Measurements from ENCODE around the gene SLC9A8. TPM values are rescaled to one million over a fixed set of nuclear protein-coding genes. Genes with fewer than 3 reads are reported as not detected.

SLC9A8 gene
- total and polyA plus RNA-seq, 7 experiments from 2014 or later: 6.2 to 42.5 (median 23.6) TPM

GRCh38 chr20:49889001-49889934 lies 76.6 kb downstream of the SLC9A8 start:
- ATAC-seq: no peak
- H3K27me3 ChIP-seq (ENCODE audit: control insufficient read depth in 2 of 2, insufficient read depth in 2 of 2, low read length in 2 of 2): no peaks in the 10 kb centered on the region
- DNase-seq: no peak
- H3K27ac Mint-ChIP-seq: peak overlapping the region in 6 of 9 donors; percentile 19 to 60 (median 42)
- H3K27ac ChIP-seq (ENCODE audit: low read depth, low read length): no peak overlapping the region
- H3K36me3 Mint-ChIP-seq: peaks cover 0 to 22% (median 4%) of the 10 kb centered on the region in 5 donors
- peaks cover 3 to 33% (median 8%) of the 10 kb centered on the region in 7 donors for H3K4me1 Mint-ChIP-seq
- ChIA-PET CTCF (interaction anchor here (0.6 to 0.8 kb wide), 2 partner anchors 17 to 78 kb away, joined by 3 read pairs; no protein-coding TSS in a partner anchor), POLR2A (no interaction called here)
- H3K27me3 Mint-ChIP-seq: no peaks in the 10 kb centered on the region
- no peaks in the 10 kb centered on the region for H3K9me3 ChIP-seq (ENCODE audit: control insufficient read depth in 2 of 3, low read length in 3 of 3)
- H3K36me3 ChIP-seq (ENCODE audit: control insufficient read depth in 2 of 3, insufficient read depth in 3 of 3, low read length in 3 of 3): peaks cover 0 to 40% (median 0%) of the 10 kb centered on the region in 3 experiments
- peaks cover 0 to 6% of the 10 kb centered on the region in 2 donors for H3K4me1 ChIP-seq (ENCODE audit: control insufficient read depth in 2 of 2, insufficient read depth in 2 of 2, low read length in 2 of 2)
- H3K9me3 Mint-ChIP-seq: no peaks in the 10 kb centered on the region
- intact Hi-C loops (cut with micrococcal nuclease): loop anchor here in 1 of 2 donors (5.0 kb wide), 1 partner anchor 38 kb away; no protein-coding TSS in a partner anchor
- no peak overlapping the region for H3K4me3 Mint-ChIP-seq
- no peak overlapping the region for H3K4me3 ChIP-seq (ENCODE audit: low read length)

GRCh38 chr20:49889935-49890333 lies 77.3 kb downstream of the SLC9A8 start:
- ATAC-seq (no peak), DNase-seq (peak in 1 of 9 donors; percentile 10)
- no peaks in the 10 kb centered on the region for H3K27me3 ChIP-seq (ENCODE audit: control insufficient read depth in 2 of 2, insufficient read depth in 2 of 2, low read length in 2 of 2)
- Mint-ChIP-seq H3K36me3 (peaks cover 0 to 17% (median 4%) of the 10 kb centered on the region in 5 donors), H3K4me3 (no peak overlapping the region), H3K27me3 (no peaks in the 10 kb centered on the region), H3K4me1 (peaks cover 4 to 33% (median 10%) of the 10 kb centered on the region in 7 donors), H3K27ac (peak overlapping the region in 2 of 9 donors; percentile 41 to 53), H3K9me3 (no peaks in the 10 kb centered on the region)
- ChIA-PET CTCF (no interaction called here), POLR2A (no interaction called here)
- H3K4me1 ChIP-seq (ENCODE audit: control insufficient read depth in 2 of 2, insufficient read depth in 2 of 2, low read length in 2 of 2): peaks cover 0 to 7% of the 10 kb centered on the region in 2 donors
- intact Hi-C loops (cut with micrococcal nuclease): loop anchor here in 1 of 2 donors (5.0 kb wide), 1 partner anchor 37 kb away; no protein-coding TSS in a partner anchor
- H3K9me3 ChIP-seq (ENCODE audit: control insufficient read depth in 2 of 3, low read length in 3 of 3): no peaks in the 10 kb centered on the region
- peaks cover 0 to 34% (median 0%) of the 10 kb centered on the region in 3 experiments for H3K36me3 ChIP-seq (ENCODE audit: control insufficient read depth in 2 of 3, insufficient read depth in 3 of 3, low read length in 3 of 3)
- no peak overlapping the region for H3K4me3 ChIP-seq (ENCODE audit: low read length)
- no peak overlapping the region for H3K27ac ChIP-seq (ENCODE audit: low read depth, low read length)

GRCh38 chr20:49890471-49891361 lies 78.1 kb downstream of the SLC9A8 start:
- Mint-ChIP-seq H3K4me1 (peaks cover 4 to 33% (median 10%) of the 10 kb centered on the region in 7 donors), H3K36me3 (peaks cover 0 to 17% (median 4%) of the 10 kb centered on the region in 5 donors), H3K4me3 (no peak overlapping the region), H3K27me3 (no peaks in the 10 kb centered on the region), H3K9me3 (no peaks in the 10 kb centered on the region), H3K27ac (peak overlapping the region in 1 of 9 donors; percentile 41)
- intact Hi-C loops (cut with micrococcal nuclease): no loop called here
- no peaks in the 10 kb centered on the region for H3K9me3 ChIP-seq (ENCODE audit: control insufficient read depth in 2 of 3, low read length in 3 of 3)
- peaks cover 0 to 7% of the 10 kb centered on the region in 2 donors for H3K4me1 ChIP-seq (ENCODE audit: control insufficient read depth in 2 of 2, insufficient read depth in 2 of 2, low read length in 2 of 2)
- H3K27ac ChIP-seq (ENCODE audit: low read depth, low read length): no peak overlapping the region
- no peaks in the 10 kb centered on the region for H3K27me3 ChIP-seq (ENCODE audit: control insufficient read depth in 2 of 2, insufficient read depth in 2 of 2, low read length in 2 of 2)
- peaks cover 0 to 26% (median 0%) of the 10 kb centered on the region in 3 experiments for H3K36me3 ChIP-seq (ENCODE audit: control insufficient read depth in 2 of 3, insufficient read depth in 3 of 3, low read length in 3 of 3)
- peak; percentile 48 for ATAC-seq
- no peak overlapping the region for H3K4me3 ChIP-seq (ENCODE audit: low read length)
- ChIA-PET CTCF (no interaction called here), POLR2A (no interaction called here)
- DNase-seq: no peak

GRCh38 chr20:49891476-49892110 lies 79.0 kb downstream of the SLC9A8 start:
- Mint-ChIP-seq H3K36me3 (peaks cover 0 to 20% (median 3%) of the 10 kb centered on the region in 5 donors), H3K4me1 (peaks cover 4 to 34% (median 10%) of the 10 kb centered on the region in 7 donors), H3K27me3 (no peaks in the 10 kb centered on the region), H3K4me3 (no peak overlapping the region), H3K9me3 (no peaks in the 10 kb centered on the region), H3K27ac (peak overlapping the region in 2 of 9 donors; percentile 23 to 31)
- Histone ChIP-seq H3K36me3 (ENCODE audit: control insufficient read depth in 2 of 3, insufficient read depth in 3 of 3, low read length in 3 of 3) (peaks cover 0 to 18% (median 0%) of the 10 kb centered on the region in 3 experiments), H3K4me3 (ENCODE audit: low read length) (no peak overlapping the region), H3K4me1 (ENCODE audit: control insufficient read depth in 2 of 2, insufficient read depth in 2 of 2, low read length in 2 of 2) (peaks cover 0 to 7% of the 10 kb centered on the region in 2 donors), H3K9me3 (ENCODE audit: control insufficient read depth in 2 of 3, low read length in 3 of 3) (no peaks in the 10 kb centered on the region), H3K27me3 (ENCODE audit: control insufficient read depth in 2 of 2, insufficient read depth in 2 of 2, low read length in 2 of 2) (no peaks in the 10 kb centered on the region), H3K27ac (ENCODE audit: low read depth, low read length) (no peak overlapping the region)
- ATAC-seq: no peak
- intact Hi-C loops (cut with micrococcal nuclease): no loop called here
- ChIA-PET POLR2A (no interaction called here), CTCF (interaction anchor here (0.5 kb wide), 1 partner anchor 37 kb away, joined by 3 read pairs; no protein-coding TSS in a partner anchor)
- DNase-seq: no peak

GRCh38 chr20:49892260-49892659 lies 79.6 kb downstream of the SLC9A8 start:
- no peaks in the 10 kb centered on the region for H3K27me3 ChIP-seq (ENCODE audit: control insufficient read depth in 2 of 2, insufficient read depth in 2 of 2, low read length in 2 of 2)
- H3K9me3 ChIP-seq (ENCODE audit: control insufficient read depth in 2 of 3, low read length in 3 of 3): no peaks in the 10 kb centered on the region
- Mint-ChIP-seq H3K4me3 (no peak overlapping the region), H3K4me1 (peaks cover 4 to 37% (median 10%) of the 10 kb centered on the region in 7 donors), H3K36me3 (peaks cover 0 to 19% (median 3%) of the 10 kb centered on the region in 5 donors), H3K27me3 (no peaks in the 10 kb centered on the region), H3K27ac (peak overlapping the region in 1 of 9 donors; percentile 31), H3K9me3 (no peaks in the 10 kb centered on the region)
- ChIA-PET POLR2A (no interaction called here), CTCF (no interaction called here)
- H3K36me3 ChIP-seq (ENCODE audit: control insufficient read depth in 2 of 3, insufficient read depth in 3 of 3, low read length in 3 of 3): peaks cover 0 to 12% (median 0%) of the 10 kb centered on the region in 3 experiments
- H3K4me3 ChIP-seq (ENCODE audit: low read length): no peak overlapping the region
- intact Hi-C loops (cut with micrococcal nuclease): no loop called here
- ATAC-seq (no peak), DNase-seq (no peak)
- H3K27ac ChIP-seq (ENCODE audit: low read depth, low read length): no peak overlapping the region
- peaks cover 0 to 7% of the 10 kb centered on the region in 2 donors for H3K4me1 ChIP-seq (ENCODE audit: control insufficient read depth in 2 of 2, insufficient read depth in 2 of 2, low read length in 2 of 2)

- Mint-ChIP-seq H3K9me3 (no peaks in the 10 kb centered on the region), H3K36me3 (peaks cover 0 to 14% (median 3%) of the 10 kb centered on the region in 5 donors), H3K4me3 (peak overlapping the region in 1 of 10 donors; percentile 17), H3K27me3 (no peaks in the 10 kb centered on the region), H3K27ac (peak overlapping the region in 2 of 9 donors; percentile 13 to 60), H3K4me1 (peaks cover 4 to 33% (median 12%) of the 10 kb centered on the region in 7 donors)
- DNase-seq (no peak), ATAC-seq (no peak)
- no peak overlapping the region for H3K4me3 ChIP-seq (ENCODE audit: low read length)
- no peaks in the 10 kb centered on the region for H3K27me3 ChIP-seq (ENCODE audit: control insufficient read depth in 2 of 2, insufficient read depth in 2 of 2, low read length in 2 of 2)
- ChIA-PET CTCF (interaction anchor here (1.1 kb wide), 1 partner anchor 35 kb away, joined by 3 read pairs; no protein-coding TSS in a partner anchor), POLR2A (no interaction called here)
- no peak overlapping the region for H3K27ac ChIP-seq (ENCODE audit: low read depth, low read length)
- H3K4me1 ChIP-seq (ENCODE audit: control insufficient read depth in 2 of 2, insufficient read depth in 2 of 2, low read length in 2 of 2): peaks cover 0 to 7% of the 10 kb centered on the region in 2 donors
- no peaks in the 10 kb centered on the region for H3K9me3 ChIP-seq (ENCODE audit: control insufficient read depth in 2 of 3, low read length in 3 of 3)
- intact Hi-C loops (cut with micrococcal nuclease): no loop called here
- H3K36me3 ChIP-seq (ENCODE audit: control insufficient read depth in 2 of 3, insufficient read depth in 3 of 3, low read length in 3 of 3): peaks cover 0 to 6% (median 0%) of the 10 kb centered on the region in 3 experiments
Observed at GRCh38 chr20:49892817-49893216, 80.2 kb downstream of the SLC9A8 start.

Data from naive thymus-derived CD4-positive, alpha-beta T cell (primary cell).